Heart left ventricle (tissue), 13 donors: Measurements from ENCODE around the gene ERCC4.

ENCODE experiments used
- POLR2A ChIP-seq, 2 donors: fragments of 450-650 bp; IDR thresholded peaks; one replicate each; pipeline ENCODE4 v1.6.1; 2017; ENCODE audit warnings: antibody characterized with exemption in 2 of 2, mild to moderate bottlenecking in 2 of 2, moderate library complexity in 2 of 2
- TF ChIP-seq, protein P1 (sequence below), 12 donors: fragments of 200-600 bp; sonication (generic) in 4 of 12; IDR thresholded peaks; one replicate each; pipeline versions ENCODE4 v1.5.0 to v1.8.0; 2018 to 2022; ENCODE audit warnings: antibody characterized with exemption in 12 of 12, mild to moderate bottlenecking in 5 of 12
- donor health status: ischemic (EF 13 %, LVEDD 7.1; RV severe dilation, severe dysfunction).
- donor health status: DM: no; HTN: yes; CAD: no.
- donor health status: DM: no; HTN: no; CAD: no.
- donor health status: ischemic (EF 25% LVEDD 6.9; RV normal size, moderate dysfunction).
- donor health status: ischemic (EF 25% LVEDD 5.7; RV mildly dilated, moderate dysfunction).
- donor health status: ischemic (EF 35%, LVEDD 5.7; RV mildly dilated, moderate dysfunction).
- donor health status: nonischemic (EF 11% LVEDD 7.7; RV severe dilation, severe dysfunction).
- donor health status: DM: yes; HTN: yes; CAD: no.
- donor health status: PGD.
- donor health status: ischemic (EF 29% LVEDD 5.4; RV normal size, mild dysfunction).
- donor health status: nonischemic (EF 23%, LVEDD 6.1; RV moderate dilation, normal function).

DNA sequence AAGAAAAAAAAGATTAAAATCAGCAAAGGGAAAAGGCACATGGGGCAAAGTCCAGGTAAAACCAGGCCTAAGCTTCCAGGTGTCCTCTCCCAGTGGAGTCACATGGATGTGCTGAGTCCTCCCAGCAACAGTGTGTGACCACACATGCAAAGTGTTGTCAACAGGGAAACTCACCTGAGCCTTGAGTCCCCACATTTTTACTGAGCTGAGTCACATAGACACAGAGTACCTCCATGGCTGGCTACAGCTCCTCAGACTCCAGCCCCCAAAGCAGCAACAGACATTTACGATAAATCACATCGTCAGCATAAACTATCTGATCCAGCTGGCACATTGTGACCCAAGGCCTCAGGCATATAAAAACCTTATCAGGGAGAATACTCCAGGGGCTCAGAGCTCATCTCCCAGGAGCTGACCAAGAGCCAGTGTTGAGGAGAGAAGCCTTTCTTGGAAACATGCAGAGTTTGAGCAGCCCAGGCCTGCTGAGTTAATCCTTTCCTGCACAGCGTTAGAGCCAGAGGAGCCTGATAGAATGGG is 20.5 kb downstream of the ERCC4 start:
- TF ChIP-seq POLR2A (IDR thresholded peaks at IDR 0.05): no peak
- TF ChIP-seq, protein P1, sequence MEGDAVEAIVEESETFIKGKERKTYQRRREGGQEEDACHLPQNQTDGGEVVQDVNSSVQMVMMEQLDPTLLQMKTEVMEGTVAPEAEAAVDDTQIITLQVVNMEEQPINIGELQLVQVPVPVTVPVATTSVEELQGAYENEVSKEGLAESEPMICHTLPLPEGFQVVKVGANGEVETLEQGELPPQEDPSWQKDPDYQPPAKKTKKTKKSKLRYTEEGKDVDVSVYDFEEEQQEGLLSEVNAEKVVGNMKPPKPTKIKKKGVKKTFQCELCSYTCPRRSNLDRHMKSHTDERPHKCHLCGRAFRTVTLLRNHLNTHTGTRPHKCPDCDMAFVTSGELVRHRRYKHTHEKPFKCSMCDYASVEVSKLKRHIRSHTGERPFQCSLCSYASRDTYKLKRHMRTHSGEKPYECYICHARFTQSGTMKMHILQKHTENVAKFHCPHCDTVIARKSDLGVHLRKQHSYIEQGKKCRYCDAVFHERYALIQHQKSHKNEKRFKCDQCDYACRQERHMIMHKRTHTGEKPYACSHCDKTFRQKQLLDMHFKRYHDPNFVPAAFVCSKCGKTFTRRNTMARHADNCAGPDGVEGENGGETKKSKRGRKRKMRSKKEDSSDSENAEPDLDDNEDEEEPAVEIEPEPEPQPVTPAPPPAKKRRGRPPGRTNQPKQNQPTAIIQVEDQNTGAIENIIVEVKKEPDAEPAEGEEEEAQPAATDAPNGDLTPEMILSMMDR (IDR thresholded peaks at IDR 0.05): no peak
